ENCODE measurements around the gene FLRT2. TPM values are rescaled to one million over a fixed set of nuclear protein-coding genes. Genes with fewer than 3 reads are reported as not detected.

Gene FLRT2
- total RNA-seq, 1 experiment from 2014 or later, result 17.0 TPM

- peak in 1 of 2 experiments; percentile 41 for DNase-seq (ENCODE audit: low read depth in 1 of 2, low spot score in 2 of 2)
- H3K36me3 ChIP-seq, result peaks cover 18% of the 10 kb centered on the region
- no peak overlapping the region for H3K27ac ChIP-seq
Observed at GRCh38 chr14:85534458-85535293, 4.7 kb downstream of the FLRT2 start.

GRCh38 chr14:85535321-85535720 is 5.4 kb downstream of the FLRT2 start:
- DNase-seq (ENCODE audit: low read depth in 1 of 2, low spot score in 2 of 2), result no peak
- H3K4me1 ChIP-seq (replicated peaks), result peaks cover 38% of the 10 kb centered on the region
- peaks cover 13% of the 10 kb centered on the region for H3K36me3 ChIP-seq
- H3K4me3 ChIP-seq, result no peak overlapping the region; the same call in 1 of the 2 replicates
- H3K9me3 ChIP-seq (replicated peaks), result no peaks in the 10 kb centered on the region
- no peak overlapping the region for H3K27ac ChIP-seq
- no peaks in the 10 kb centered on the region for H3K27me3 ChIP-seq (replicated peaks)

More at GRCh38 chr14:85534458-85535293, 4.7 kb downstream of the FLRT2 start:
- Histone ChIP-seq H3K27me3 (replicated peaks) (no peaks in the 10 kb centered on the region), H3K9me3 (replicated peaks) (no peaks in the 10 kb centered on the region), H3K4me3 (peak overlapping the region; percentile 83), H3K4me1 (replicated peaks) (peaks cover 32% of the 10 kb centered on the region)

GRCh38 chr14:85535991-85536832 is 6.3 kb downstream of the FLRT2 start:
- peaks cover 37% of the 10 kb centered on the region for H3K4me1 ChIP-seq (replicated peaks)
- peaks cover 17% of the 10 kb centered on the region for H3K36me3 ChIP-seq
- H3K27ac ChIP-seq, result peak overlapping the region; percentile 27; the same call in 1 of the 2 replicates
- no peaks in the 10 kb centered on the region for H3K27me3 ChIP-seq (replicated peaks)
- no peaks in the 10 kb centered on the region for H3K9me3 ChIP-seq (replicated peaks)
- DNase-seq (ENCODE audit: low read depth in 1 of 2, low spot score in 2 of 2), result peak in 1 of 2 experiments; percentile 71
- peak overlapping the region; percentile 4; the same call in 1 of the 2 replicates for H3K4me3 ChIP-seq

- no peak for DNase-seq (ENCODE audit: low read depth in 1 of 2, low spot score in 2 of 2)
- peaks cover 20% of the 10 kb centered on the region for H3K36me3 ChIP-seq
- no peaks in the 10 kb centered on the region for H3K27me3 ChIP-seq (replicated peaks)
- H3K4me3 ChIP-seq, result no peak overlapping the region
- no peaks in the 10 kb centered on the region for H3K9me3 ChIP-seq (replicated peaks)
- H3K27ac ChIP-seq, result no peak overlapping the region
- H3K4me1 ChIP-seq (replicated peaks), result peaks cover 37% of the 10 kb centered on the region
Observed at GRCh38 chr14:85536833-85537190, 6.9 kb downstream of the FLRT2 start.

GRCh38 chr14:85537526-85537925 is 7.6 kb downstream of the FLRT2 start:
- Histone ChIP-seq H3K4me1 (replicated peaks) (peaks cover 33% of the 10 kb centered on the region), H3K36me3 (peaks cover 20% of the 10 kb centered on the region), H3K27ac (no peak overlapping the region), H3K9me3 (replicated peaks) (no peaks in the 10 kb centered on the region), H3K27me3 (replicated peaks) (no peaks in the 10 kb centered on the region), H3K4me3 (no peak overlapping the region)
- no peak for DNase-seq (ENCODE audit: low read depth in 1 of 2, low spot score in 2 of 2)

- DNase-seq (ENCODE audit: low read depth in 1 of 2, low spot score in 2 of 2), result no peak
- H3K36me3 ChIP-seq, result peaks cover 27% of the 10 kb centered on the region
- no peaks in the 10 kb centered on the region for H3K9me3 ChIP-seq (replicated peaks)
- H3K27me3 ChIP-seq (replicated peaks), result no peaks in the 10 kb centered on the region
- H3K4me1 ChIP-seq (replicated peaks), result peaks cover 30% of the 10 kb centered on the region
- no peak overlapping the region for H3K4me3 ChIP-seq
- no peak overlapping the region for H3K27ac ChIP-seq
Observed at GRCh38 chr14:85538636-85539035, 8.7 kb downstream of the FLRT2 start.

GRCh38 chr14:85539510-85539909 is 9.6 kb downstream of the FLRT2 start:
- no peaks in the 10 kb centered on the region for H3K9me3 ChIP-seq (replicated peaks)
- H3K4me1 ChIP-seq (replicated peaks), result peaks cover 30% of the 10 kb centered on the region
- peaks cover 36% of the 10 kb centered on the region for H3K36me3 ChIP-seq
- H3K4me3 ChIP-seq, result no peak overlapping the region
- no peak overlapping the region for H3K27ac ChIP-seq
- no peak for DNase-seq (ENCODE audit: low read depth in 1 of 2, low spot score in 2 of 2)
- H3K27me3 ChIP-seq (replicated peaks), result no peaks in the 10 kb centered on the region

GRCh38 chr14:85542623-85543022 is 12.7 kb downstream of the FLRT2 start:
- peaks cover 50% of the 10 kb centered on the region for H3K36me3 ChIP-seq
- H3K4me3 ChIP-seq, result no peak overlapping the region
- H3K9me3 ChIP-seq (replicated peaks), result no peaks in the 10 kb centered on the region
- H3K27ac ChIP-seq, result no peak overlapping the region
- peaks cover 14% of the 10 kb centered on the region for H3K4me1 ChIP-seq (replicated peaks)
- H3K27me3 ChIP-seq (replicated peaks), result no peaks in the 10 kb centered on the region
- no peak for DNase-seq (ENCODE audit: low read depth in 1 of 2, low spot score in 2 of 2)

GRCh38 chr14:85545738-85546137 is 15.8 kb downstream of the FLRT2 start:
- Histone ChIP-seq H3K4me3 (no peak overlapping the region), H3K27me3 (replicated peaks) (no peaks in the 10 kb centered on the region), H3K9me3 (replicated peaks) (no peaks in the 10 kb centered on the region), H3K4me1 (replicated peaks) (no peaks in the 10 kb centered on the region), H3K27ac (no peak overlapping the region), H3K36me3 (peaks cover 47% of the 10 kb centered on the region)
- DNase-seq (ENCODE audit: low read depth in 1 of 2, low spot score in 2 of 2), result no peak

GRCh38 chr14:85546390-85546789 is 16.4 kb downstream of the FLRT2 start:
- Histone ChIP-seq H3K27me3 (replicated peaks) (no peaks in the 10 kb centered on the region), H3K4me3 (no peak overlapping the region), H3K4me1 (replicated peaks) (no peaks in the 10 kb centered on the region), H3K36me3 (peaks cover 47% of the 10 kb centered on the region), H3K27ac (no peak overlapping the region), H3K9me3 (replicated peaks) (no peaks in the 10 kb centered on the region)
- no peak for DNase-seq (ENCODE audit: low read depth in 1 of 2, low spot score in 2 of 2)

- H3K36me3 ChIP-seq, result peaks cover 44% of the 10 kb centered on the region
- DNase-seq (ENCODE audit: low read depth in 1 of 2, low spot score in 2 of 2), result no peak
- no peaks in the 10 kb centered on the region for H3K27me3 ChIP-seq (replicated peaks)
Observed at GRCh38 chr14:85549697-85550096, 19.8 kb downstream of the FLRT2 start.

GRCh38 chr14:85554106-85554505 is 24.2 kb downstream of the FLRT2 start:
- H3K4me3 ChIP-seq, result no peak overlapping the region
- peaks cover 9% of the 10 kb centered on the region; the same call in 1 of the 2 replicates for H3K4me1 ChIP-seq (replicated peaks)
- no peaks in the 10 kb centered on the region for H3K27me3 ChIP-seq (replicated peaks)
- H3K9me3 ChIP-seq (replicated peaks), result no peaks in the 10 kb centered on the region
- H3K36me3 ChIP-seq, result peaks cover 30% of the 10 kb centered on the region
- no peak overlapping the region for H3K27ac ChIP-seq
- DNase-seq (ENCODE audit: low read depth in 1 of 2, low spot score in 2 of 2), result no peak

More at GRCh38 chr14:85549697-85550096, 19.8 kb downstream of the FLRT2 start:
- no peaks in the 10 kb centered on the region for H3K9me3 ChIP-seq (replicated peaks)
- no peak overlapping the region for H3K27ac ChIP-seq
- no peak overlapping the region for H3K4me3 ChIP-seq
- peaks cover 9% of the 10 kb centered on the region; the same call in 1 of the 2 replicates for H3K4me1 ChIP-seq (replicated peaks)

- Histone ChIP-seq H3K27ac (no peak overlapping the region), H3K4me3 (no peak overlapping the region), H3K36me3 (peaks cover 40% of the 10 kb centered on the region), H3K27me3 (replicated peaks) (no peaks in the 10 kb centered on the region), H3K4me1 (replicated peaks) (peaks cover 9% of the 10 kb centered on the region; the same call in 1 of the 2 replicates), H3K9me3 (replicated peaks) (no peaks in the 10 kb centered on the region)
- DNase-seq (ENCODE audit: low read depth in 1 of 2, low spot score in 2 of 2), result no peak
Observed at GRCh38 chr14:85556267-85556666, 26.3 kb downstream of the FLRT2 start.

- peaks cover 45% of the 10 kb centered on the region for H3K36me3 ChIP-seq
Observed at GRCh38 chr14:85558505-85558904, 28.6 kb downstream of the FLRT2 start.

More at GRCh38 chr14:85558505-85558904, 28.6 kb downstream of the FLRT2 start:
- Histone ChIP-seq H3K27ac (no peak overlapping the region), H3K4me3 (no peak overlapping the region), H3K4me1 (replicated peaks) (peaks cover 5% of the 10 kb centered on the region; the same call in 1 of the 2 replicates), H3K27me3 (replicated peaks) (no peaks in the 10 kb centered on the region), H3K9me3 (replicated peaks) (no peaks in the 10 kb centered on the region)
- no peak for DNase-seq (ENCODE audit: low read depth in 1 of 2, low spot score in 2 of 2)

Data from SJSA1 (cell line).